M059J (cell line): Measurements from ENCODE around the gene CCDC15. TPM values are rescaled to one million over a fixed set of nuclear protein-coding genes. Genes with fewer than 3 reads are reported as not detected.
A peak's percentile ranks its signal among the peaks of the same experiment; 100 is the strongest.
"Not testable (repeated sequence)": the region's sequence is repeated elsewhere in the genome, so short reads cannot be mapped to it uniquely, and the experiment has no call there.

Source experiments
- DNase-seq: peaks from one replicate; pipeline ENCODE4 v3.0.0-alpha.2; 2012; ENCODE audit warnings: low read depth
- total RNA-seq: library from RNA; depleted of rRNA; stranded (reverse); fragments of >200 nt; shearing (Covaris generic); gene quantifications from 2 replicates; pipeline ENCODE4 v1.2.3, GENCODE V29; 2014

The CCDC15 gene
- total RNA-seq, 1 experiment from 2014 or later = 7.6 TPM

GRCh38 chr11:124987096-124987495 is 33.1 kb downstream of the CCDC15 start:
- DNase-seq = no peak

DNA sequence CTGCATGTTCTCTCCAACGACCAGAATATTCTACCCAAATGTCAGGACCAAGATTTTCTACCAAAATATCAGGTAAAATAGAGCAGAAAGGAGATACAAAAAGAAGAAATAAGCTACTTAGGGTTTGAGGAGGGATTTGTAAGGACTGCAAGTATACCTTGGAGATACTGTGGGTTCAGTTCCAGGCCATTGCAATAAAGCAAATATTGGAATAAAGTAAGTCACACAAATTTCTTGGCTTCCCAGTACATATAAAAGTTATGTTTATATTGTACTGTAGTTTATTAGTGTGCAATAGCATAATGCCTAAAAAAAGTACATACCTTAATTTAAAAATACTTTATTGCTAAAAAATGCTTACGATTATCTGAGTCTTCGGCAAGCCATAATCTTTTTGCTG is 34.1 kb downstream of the CCDC15 start:
- DNase-seq = no peak

DNA sequence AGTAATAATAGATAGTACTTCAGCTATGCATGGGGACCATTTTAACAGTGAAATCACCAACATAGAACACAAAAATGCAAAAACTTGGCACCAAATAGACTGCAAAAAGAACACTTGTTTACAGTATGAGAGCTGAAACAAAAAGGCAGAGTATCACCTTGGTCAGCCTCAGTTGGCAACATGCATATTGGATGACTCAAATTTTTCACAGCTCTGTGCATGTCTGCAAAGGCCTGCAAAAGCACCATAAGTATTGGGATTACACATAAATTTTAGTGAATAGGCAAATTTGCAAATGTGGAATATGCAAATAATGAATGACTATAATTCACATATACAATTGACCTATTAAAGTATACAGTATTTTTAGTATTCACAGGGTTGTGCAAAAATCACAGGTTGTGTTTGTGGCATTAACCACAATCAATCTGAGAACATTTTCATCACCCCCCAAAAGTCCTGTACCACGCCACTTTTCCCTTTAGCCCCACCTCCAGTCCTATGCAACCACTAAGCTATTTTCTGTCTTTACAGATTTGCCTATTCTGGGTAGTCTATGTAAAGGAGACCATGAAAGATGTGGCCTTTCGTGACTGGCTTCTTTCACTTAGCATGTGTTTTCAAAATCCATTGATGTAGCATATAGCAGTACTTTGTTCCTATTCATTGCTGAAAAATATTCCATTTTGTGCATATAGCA is 47.2 kb downstream of the CCDC15 start:
- DNase-seq = no peak

- DNase-seq = no peak
These were observed 47.8 kb downstream of the CCDC15 start for GRCh38 chr11:125001849-125002248.

DNA sequence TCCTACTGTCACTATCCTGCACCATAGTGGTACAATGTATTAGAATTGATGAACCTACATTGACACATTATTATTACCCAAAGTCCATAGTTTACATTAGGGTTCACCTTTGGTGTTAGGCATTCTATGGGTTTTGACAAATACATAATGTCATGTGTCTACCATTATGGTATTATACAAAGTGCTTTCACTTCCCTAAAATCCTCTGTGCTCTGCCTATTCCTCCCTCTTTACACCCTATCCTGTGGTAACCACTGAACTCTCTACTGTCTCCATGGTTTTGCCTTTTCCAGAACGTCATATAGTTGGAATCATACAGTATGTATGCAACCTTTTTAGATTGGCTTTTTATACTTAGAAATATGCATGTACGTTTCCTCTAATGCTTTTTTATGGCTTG is 51.5 kb downstream of the CCDC15 start:
- DNase-seq = no peak

DNA sequence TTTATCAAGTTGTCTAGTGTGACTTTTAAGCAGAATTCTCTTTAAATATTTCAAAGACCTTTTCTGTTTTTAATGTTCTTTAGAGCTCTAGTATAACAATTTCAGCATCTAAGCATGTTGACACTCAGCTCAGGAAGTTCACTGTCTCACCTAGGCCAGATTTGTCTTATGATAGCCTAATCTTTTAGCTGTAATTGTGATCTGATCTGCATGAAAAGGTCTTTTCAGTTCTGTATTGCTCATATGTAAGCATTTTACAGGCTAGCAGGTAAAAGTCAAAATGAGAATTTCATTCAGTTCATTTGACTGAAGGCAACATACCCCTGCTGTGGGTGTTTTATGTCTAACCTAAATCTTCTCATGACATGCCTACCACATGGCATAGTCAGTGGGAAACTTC is 62.4 kb downstream of the CCDC15 start:
- no peak for DNase-seq

DNA sequence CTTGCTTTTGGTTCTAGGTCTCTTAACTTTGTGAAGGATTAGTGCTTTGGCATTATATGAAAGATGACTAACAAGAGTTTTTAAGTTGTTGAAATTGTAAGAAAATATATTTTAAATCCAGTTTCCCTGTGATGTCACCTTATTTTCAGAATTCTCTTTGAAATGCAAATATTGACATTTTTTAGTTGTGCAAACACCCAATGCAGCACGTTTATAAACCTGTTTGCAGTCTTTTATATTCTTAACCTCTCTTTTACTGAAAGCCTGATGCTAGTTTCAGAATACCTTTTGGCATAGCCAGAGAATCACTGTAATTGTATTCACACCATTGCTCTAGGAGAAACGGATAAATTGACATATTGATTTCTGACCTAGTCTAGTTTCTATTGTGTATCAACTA is 66.3 kb downstream of the CCDC15 start:
- no peak for DNase-seq

DNA sequence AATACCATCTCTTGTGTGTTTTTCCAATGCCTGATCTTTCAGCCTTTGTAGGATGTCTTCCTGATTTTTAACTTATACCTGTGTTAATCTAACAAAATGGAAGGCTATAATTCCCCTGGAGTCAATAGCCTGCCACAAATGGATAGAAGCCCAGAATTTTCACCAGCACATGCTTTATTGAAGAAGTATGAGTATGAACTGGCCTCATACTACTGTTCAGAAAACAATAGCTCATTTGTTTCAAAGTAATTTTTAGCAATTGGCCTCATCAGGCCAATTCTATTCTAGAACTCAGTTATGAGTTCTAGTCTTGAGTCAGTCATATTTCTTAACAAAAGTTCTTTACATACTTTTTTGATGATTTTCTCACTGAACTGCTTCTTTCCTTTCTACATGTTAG is 68.5 kb downstream of the CCDC15 start:
- DNase-seq = no peak

- no peak for DNase-seq
These were observed 72.0 kb downstream of the CCDC15 start for GRCh38 chr11:125025968-125026367.

GRCh38 chr11:125029431-125029830 is 75.4 kb downstream of the CCDC15 start:
- not testable (repeated sequence) for DNase-seq

DNA sequence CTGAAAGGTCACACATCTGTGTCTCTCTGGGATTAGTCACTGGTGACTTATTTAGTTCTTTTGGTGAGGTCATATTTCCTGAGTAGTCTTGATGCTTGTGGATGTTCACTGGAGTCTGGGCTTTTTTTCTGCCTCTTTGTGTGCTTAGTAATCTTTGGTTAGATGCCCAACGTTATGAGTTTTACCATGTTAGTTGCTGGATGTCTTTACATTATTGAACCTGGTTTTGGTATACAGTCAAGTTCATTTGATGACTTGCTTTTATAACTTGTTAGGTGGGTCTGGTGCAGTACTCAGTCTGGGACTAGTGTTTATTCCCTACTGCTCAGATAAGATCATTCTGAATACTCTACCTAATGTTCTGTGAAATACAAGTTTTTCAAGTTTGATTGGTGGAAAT is 82.9 kb downstream of the CCDC15 start:
- DNase-seq = peak; percentile 89

DNA sequence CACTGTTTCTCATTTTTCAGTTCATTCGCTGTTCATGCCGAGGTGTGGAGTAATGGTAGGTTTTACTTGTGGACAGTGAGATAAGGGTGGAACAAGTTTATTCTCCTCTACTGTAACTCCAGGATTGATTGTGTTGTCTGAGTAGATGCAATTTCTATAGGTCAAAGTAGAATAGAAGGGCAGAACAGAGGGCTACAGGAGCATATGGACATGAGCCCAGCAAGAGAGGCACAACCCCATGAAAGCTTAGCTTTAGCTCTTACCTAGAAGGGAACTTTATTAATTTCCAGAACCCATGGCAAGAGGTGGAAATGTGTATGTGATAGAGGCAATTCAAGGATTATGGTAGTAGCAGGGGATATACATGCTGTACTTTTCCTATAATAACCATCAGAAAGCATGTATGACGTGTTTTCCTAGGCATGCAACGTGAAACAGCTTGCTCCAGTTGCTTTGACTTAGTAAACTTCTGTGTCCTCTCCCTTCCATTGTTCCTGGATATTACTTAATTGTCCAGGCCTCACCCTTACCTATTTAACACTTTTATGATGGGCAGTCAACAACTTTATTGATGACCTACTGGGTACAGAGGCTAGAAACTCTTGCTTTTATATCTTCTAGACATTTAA is 95.3 kb downstream of the CCDC15 start:
- DNase-seq = no peak

- no peak for DNase-seq
These were observed 98.0 kb downstream of the CCDC15 start for GRCh38 chr11:125052047-125052446.

- DNase-seq = peak; percentile 51
These were observed 99.2 kb downstream of the CCDC15 start for GRCh38 chr11:125053167-125053566.

GRCh38 chr11:125055107-125055715 is 101.2 kb downstream of the CCDC15 start:
- DNase-seq = no peak

GRCh38 chr11:125056111-125056510 is 102.1 kb downstream of the CCDC15 start:
- DNase-seq = not testable (repeated sequence)

DNA sequence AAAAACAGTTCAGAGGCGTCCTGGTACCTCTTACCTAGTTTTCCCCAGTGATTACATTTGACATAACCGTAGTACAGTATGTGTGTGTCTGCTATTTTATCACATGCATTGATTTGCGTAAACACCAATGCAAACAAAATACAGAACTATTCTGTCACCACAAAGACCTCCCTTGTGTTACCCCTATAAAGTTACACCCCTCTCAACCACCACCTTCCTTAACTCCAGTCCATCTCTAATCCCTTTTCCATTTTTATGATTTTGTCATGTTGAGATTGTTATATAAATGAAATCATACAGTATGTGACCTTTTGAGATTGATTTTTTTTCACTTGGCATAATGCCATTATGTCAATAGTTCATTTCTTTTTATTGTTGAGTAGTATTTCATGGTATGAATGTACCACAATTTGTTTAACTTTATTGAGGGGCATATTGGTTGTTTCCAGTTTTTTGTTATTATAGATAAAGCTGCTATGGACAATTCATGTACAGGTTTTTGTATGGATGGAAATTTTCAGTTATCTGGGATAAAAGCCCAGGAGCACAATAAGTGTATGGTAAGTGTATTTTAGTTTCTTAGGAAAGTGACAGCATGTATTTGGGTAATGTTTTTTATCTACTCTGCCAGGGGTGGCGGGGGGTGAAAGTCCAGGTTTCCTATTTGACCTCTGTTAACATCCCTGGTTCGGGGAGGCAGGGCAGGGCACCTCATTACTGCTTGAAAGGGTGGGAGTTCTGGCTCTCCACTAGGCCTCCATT is 103.1 kb downstream of the CCDC15 start:
- DNase-seq = no peak

DNA sequence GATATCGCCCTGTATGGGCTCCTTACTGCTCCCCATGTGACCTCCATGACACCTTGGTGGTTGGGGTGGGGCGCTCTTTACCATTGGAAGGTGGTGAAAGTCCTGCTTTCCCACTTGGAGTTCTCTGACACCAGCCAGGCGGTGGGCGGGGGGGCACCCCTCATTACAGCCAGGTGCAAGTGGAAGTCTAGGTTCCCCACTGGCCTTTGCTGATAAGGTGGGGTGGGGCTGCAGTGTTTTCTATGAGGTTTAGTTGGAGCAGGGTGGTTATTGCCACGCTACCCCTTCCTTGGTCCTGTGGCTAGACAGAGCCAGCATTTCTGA is 103.7 kb downstream of the CCDC15 start:
- DNase-seq = no peak

DNA sequence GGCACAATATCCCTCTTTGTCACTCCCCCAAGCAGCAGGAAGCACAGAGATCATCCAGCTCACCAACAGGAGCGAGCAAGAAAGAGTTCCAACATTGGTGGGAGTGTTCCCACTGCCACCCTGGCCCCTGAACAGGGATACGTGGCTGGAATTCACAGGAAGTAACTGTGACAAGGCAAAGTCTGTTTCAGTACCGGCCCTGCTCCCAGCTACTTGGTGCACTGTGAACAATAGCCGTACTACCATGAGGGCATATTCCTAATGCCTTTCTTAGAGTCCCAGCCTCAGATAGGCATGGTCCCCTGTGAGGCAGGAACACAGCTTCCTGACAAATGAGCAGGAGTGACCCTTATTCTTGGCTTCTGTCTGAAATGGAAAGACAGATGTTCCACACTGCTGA is 107.3 kb downstream of the CCDC15 start:
- no peak for DNase-seq

DNA sequence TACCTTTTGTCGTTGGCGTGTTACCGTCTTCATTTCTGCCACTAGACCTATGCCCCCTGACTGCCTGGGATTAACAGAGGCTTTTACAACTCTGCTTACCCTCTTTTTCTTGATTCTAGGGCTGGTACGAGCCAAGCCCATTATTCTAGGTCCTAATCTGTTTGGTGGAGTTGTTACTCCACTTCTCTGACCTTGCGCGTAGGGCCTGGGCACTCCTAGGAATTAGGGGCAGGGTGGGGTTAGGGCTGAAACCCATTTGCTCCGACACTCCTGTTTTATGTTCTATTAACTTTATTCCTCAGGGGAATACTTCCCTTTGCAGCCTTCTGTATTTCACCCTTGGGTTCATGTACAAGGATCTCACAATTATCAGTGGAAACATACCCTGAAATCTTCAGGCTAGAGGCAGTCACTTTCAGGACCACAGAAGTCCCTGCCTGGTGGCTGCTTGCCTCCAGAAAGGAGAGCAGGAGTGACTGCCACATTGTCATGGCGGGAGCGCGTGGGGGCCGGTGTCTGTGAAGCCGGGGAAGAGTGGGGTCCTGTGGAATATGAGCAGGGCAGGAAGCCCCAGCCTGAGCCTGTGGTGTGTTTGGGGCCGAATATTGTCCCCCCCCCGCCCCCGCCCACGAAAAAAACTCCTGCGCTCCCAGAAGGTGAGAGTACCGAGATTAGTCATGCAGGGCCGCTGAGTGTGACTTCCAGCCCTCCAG is 108.4 kb downstream of the CCDC15 start:
- no peak for DNase-seq

GRCh38 chr11:125062931-125063428 is 109.0 kb downstream of the CCDC15 start, which contains the start of gene SLC37A2:
SLC37A2 (plus strand) TSS chr11:125063305; CDS start chr11:125063368, 63 bp downstream.
- peak; percentile 81 for DNase-seq
